ENCODE data around the gene AXIN2.
"Not testable (repeated sequence)": the region's sequence is repeated elsewhere in the genome, so short reads cannot be mapped to it uniquely, and the experiment has no call there.

The AXIN2 gene

DNA sequence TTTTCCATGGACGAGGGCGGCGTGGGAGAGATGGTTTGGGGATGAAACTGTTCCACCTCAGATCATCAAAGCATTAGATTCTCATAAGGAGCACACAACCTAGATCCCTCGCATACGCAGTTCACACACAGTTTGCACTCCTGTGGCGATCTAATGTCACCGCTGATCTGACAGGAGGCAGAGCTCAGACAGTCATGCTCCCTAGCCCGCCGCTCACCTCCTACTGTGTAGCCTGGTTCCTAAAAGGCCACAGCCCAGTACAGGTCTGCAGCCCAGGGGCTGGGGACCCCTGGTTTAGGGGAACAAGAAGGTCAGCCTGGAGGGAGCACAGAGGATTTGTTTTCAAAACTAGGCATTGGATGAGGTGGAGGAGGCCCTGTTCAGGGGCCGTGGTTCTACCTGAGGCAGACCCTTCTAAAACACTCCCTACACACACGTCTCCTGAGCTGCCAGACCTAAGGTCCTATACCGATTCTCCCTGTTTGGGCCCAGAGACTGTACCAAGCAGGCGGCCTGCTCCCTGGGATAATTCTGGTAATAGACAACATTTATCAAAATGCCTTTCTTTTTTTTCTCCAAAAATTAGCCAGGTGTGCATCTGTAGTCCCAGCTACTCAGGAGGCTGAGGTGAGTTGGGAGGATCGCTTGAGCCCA, 38.6 kb downstream of the AXIN2 start:
- no peak for DNase-seq (ENCODE audit: low read depth)

DNA sequence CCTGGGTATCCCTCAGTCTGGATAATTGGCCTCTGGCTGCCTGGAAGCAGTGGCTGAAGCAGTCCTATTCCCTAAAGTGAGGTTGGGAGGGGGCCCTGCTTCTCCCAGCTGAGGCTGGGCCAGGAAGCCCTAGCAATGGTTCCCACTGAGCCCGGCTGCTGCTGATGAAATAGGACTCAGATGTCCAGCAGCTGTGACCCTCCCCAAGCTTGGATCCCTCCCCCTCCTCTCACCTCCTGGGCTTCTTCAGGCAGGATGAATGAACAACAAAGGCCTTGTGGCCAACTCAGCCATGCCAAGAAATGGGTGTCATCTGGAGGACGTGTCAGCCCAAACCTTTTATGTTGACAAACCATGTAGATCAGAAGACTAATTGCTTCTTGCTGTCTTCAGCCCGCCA, 42.0 kb downstream of the AXIN2 start:
- DNase-seq (ENCODE audit: low read depth): no peak

DNA sequence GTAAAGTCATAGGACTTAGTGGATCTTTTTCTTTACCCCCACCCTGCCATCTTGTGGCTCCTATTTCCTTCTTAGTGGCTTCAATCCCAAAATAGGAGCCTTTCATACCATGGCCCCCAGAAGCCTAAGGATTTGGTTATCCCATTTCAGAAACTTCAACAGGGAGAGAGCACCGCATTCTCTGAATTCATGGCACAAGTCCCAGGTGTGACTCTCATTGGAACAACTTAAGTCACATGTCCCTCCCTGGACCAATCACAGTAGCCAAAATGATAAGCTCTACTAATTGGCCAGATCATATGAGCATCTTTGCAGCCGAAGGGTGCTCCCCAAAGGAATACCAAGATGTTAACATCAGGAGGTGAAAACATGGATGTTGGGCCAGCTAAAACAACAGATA, 43.2 kb downstream of the AXIN2 start:
- no peak for DNase-seq (ENCODE audit: low read depth)

DNA sequence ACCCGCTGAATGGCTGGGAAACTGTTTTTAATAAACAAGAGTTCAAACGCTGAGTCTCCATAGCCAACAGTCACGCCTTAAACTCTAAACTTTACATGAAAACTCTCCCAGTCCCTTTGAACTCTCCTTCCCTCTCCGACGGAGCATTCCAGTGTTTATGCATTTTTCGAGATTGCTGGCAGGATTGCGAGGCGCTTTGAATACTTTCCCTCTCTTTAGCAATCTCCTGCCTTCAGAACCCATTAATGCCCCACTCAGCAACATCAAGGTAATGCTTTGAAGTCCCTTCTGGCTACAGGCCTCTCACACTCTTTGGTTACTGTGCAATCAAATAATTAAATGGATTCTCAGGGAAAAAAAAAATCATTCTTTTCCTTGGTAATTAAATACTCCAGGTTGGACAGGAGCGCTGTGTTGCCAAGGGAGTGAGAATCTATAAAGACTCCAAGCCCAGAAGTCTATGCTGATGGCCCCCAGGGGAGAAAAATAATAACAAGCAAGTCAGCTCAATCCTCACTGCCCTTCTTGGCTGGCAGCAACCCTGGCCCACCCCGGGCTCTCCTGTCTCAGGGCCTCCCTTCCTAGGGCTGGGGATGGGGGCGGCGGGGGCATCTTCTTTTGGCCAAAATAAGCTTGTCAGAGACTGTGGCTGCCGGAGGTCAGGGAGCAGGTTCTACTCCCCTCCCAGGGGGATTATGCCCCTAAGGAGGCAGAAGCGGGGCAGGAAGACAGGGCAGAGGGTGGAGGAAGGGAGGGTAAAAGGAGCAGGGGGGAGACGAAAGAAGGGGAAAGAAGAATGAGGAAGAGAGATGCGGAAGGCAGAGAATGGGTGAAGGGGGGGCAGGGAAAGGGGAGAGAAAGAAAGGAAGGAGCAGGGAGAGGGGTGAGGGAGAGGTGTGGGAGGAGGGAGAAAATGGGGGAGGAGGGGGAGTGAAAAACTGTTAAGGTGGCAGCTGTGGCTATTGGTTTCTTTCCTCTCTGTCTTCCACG, 45.2 kb downstream of the AXIN2 start:
- DNase-seq (ENCODE audit: low read depth): no peak

DNA sequence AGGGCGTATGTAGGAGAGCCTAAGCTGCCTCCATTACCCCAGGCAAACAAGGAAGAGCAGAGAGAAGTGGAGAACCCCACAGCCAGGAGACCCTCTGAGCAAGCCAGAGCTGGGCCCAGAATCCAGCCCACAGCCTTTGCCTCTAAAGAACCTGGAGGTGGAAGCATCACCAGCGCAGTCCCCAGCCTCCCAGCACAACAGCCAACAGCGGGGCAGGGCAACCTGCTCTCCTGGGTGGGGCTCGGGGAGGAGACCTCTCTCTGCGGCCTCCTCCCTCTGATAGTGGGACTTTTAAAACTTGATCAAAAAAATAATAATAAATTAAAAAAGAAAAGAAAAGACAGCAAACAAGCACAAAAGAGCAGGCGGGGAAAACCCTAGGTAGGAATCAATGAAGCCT, 45.9 kb downstream of the AXIN2 start:
- DNase-seq (ENCODE audit: low read depth): no peak

DNA sequence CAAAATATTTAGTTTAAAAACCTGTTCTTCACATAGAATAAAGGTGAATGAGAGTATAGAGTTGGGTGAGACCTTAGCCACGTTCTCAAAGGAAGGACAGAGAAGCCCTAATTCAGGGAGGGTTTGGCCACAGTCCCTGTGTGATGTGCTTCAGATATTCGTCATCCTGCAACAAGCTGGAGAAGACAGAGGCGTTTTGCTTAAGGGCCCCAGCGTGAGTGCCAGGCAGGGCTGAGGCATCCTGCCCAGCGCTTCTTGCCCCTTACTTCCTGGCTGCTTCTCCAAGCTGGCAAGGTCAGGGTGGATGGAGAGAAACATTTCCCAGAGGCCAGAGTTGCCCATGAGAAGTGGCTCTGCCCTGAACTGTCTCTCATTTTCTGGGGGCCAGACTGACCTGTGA, 46.9 kb downstream of the AXIN2 start:
- no peak for DNase-seq (ENCODE audit: low read depth)

DNA sequence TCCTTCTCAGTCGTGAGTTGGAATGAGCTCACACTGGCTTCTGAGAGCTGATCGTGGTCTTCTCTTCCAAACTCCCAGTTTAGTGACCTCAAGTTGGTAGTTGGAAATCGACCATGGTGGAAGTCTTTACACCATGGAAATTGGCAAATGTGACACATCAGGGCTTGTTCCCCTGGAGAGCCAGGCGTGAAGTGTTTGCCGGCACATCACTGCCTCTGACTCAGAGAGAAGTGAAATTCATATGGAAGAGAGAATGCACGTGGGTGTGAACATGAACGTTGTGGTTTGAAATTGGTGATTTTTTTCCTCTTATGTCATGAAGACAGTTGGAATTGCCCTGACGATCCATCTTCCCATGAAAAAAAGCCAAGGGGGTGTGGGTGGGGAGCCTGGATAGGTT, 47.4 kb downstream of the AXIN2 start:
- DNase-seq (ENCODE audit: low read depth): no peak

DNA sequence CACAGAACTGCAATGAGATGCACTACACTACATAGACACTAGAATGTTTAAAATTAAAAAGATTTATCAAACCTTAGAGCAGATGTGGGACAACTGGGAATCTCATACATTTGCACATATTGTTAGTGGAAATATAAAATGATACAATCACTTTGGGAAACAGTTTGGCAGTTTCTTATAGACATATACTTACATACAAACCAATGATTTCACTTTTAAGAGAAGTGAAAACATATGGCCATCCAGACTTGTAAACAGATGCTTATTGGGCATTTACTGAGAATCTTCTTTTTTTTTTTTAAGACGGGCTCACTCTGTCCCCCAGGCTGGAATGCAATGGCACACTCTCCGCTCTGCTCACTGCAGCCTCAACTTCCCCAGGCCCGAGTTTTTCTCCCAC, 50.1 kb downstream of the AXIN2 start:
- no peak for DNase-seq (ENCODE audit: low read depth)

DNA sequence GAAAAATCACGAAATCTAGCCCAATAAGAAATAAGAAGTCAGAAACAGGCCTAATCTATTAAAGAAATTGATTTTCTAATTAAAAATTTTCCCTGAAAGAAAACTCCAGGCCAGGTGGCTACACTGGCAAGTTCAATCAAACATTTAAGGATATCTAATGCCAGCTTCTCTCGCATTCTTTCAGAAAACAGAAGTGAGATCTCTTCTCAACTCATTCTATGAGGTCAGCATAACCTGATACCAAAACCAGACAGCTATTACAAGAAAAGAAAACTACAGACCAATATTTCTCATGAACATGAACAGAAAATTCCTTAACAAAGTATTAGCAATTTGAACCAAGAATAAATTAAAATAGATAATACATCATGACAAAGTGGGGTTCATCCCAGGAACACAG, 52.4 kb downstream of the AXIN2 start:
- DNase-seq (ENCODE audit: low read depth): no peak

DNA sequence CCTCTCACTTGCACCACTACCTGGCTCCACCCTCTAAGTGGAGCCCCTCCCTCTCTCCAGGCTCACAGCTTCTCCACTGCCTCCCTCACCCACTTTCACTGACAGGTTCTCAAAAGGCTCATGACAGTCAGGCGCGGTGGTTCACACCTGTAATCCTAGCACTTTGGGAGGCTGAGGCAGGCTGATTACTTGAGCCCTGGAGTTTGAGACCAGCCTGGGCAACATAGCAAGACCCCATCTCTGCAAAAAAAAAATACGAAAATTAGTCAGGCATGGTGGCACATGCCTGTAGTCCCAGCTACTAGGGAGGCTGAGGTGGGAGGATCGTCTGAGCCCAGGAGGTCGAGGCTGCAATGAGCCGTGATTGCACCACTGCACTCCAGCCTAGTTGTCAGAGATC, 56.8 kb downstream of the AXIN2 start:
- DNase-seq (ENCODE audit: low read depth): not testable (repeated sequence)

DNA sequence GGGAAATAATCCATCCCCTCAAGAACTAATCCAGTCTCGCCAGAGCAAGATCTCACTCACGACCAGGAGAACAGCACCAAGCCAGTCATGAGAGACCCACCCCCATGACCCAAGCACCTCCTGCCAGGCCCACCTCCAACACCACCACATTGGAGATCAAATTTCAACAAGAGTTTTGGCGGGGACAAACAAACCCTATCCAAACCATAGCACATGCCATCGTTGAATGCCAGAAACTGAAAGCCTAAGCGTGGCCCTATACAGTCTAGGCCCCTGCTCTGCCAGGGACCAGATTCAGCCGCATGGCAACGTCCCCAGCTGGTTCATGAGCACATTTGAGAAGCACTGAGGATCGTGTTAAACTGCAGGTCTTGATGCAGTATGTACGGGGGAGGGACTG, 57.3 kb downstream of the AXIN2 start:
- no peak for DNase-seq (ENCODE audit: low read depth)

DNA sequence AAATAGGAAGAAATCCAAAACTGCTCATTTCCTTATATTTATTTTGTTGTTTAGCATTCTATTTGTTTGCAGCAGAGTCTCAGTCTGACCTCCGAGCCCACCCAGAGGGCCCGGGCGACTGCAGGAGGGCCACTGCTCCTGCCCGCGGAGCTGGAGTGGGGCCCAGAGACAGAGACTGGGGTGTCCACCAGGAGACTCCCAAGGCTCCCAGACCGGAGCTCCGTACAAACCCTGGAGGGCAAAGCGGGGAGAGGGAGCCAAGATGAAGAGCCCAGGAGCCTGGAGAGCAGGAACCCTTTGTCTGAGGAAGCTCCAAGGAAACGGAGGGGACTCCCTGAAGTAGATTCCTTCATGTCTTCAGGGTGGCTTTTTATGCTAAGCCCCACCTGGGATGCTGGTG, 57.9 kb downstream of the AXIN2 start:
- no peak for DNase-seq (ENCODE audit: low read depth)

DNA sequence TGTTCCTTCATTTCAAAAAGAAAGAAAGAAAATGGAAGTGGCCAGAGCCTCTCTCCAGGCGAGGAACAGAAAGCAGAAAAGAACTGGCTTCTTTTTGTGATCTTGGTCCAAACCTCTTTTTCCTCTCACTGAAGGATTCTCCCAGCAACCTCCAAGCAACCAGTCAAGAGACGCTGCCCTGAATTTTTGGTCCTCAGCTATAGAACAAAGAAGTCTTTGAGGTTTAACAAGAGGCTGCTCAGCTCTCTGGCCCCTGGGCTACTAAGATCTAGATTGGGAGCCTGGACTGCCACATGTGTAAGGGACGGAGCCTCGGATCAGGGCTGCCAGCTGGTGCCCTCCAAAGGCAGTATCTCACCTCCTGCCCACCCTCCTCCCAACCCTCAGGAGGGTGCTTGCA, 62.6 kb downstream of the AXIN2 start:
- DNase-seq (ENCODE audit: low read depth): no peak

DNA sequence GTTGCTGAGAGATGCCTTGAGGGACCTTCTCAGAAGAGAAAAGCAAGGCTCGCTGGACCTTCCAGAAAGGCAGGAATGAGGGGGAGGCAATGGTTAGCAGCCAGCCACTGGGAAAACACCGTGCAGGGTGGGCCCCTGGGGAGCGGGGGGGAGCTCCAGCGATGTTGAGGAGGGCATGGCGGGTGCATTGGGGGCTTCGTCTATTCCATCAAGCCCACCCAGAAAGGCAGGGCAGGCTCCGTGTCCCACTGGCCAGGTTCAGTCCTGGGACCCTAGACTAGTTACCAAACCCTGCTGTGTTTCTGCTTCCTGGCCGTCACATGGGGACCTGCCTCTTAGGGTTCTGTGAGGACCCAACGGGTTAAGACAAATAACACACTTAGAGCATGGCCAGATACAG, 64.6 kb downstream of the AXIN2 start:
- no peak for DNase-seq (ENCODE audit: low read depth)

DNA sequence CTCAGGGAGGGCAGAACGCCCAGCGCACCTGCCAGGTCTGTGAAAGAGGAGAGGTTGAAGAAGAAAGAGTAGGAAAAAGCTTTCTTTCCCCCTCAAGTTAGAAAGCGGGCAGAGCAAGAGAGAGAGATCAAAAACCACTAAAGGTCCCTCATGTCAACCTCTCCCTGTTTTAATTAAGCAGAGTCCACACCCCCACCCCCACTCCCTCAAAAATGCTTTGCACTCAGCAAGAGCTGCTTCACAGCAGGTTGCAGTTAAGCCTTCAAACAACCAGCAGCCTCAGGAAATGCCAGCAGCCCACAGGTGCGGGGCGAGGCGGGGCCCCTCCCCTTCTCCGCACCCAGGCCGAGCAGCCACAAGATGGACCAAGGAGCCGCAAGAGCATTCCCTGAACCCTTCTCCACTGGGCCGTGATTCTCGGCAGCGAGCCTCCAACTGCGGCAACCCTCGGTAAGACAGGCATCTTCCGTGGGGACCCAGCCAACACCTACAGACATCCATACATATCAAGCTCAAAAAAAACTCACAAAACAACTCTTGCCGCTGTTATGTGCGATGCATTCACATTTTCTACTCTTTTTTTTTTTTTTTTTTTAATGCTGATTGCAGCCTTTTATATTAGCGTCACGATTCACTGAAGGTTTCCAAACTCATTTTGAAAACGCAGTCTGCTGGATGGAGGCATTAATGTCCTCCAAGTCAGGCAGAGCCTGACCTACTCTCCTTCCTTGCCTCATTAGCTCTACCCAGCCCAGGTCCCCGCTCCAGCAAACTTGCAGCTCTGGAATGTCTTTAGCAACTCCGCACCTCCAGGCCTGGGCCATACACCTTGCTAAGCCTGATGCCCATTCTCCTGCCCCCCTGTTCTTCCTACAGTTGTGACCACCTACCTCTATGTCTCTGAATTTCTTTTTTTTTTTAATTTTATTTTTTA, 66.1 kb downstream of the AXIN2 start:
- DNase-seq (ENCODE audit: low read depth): no peak

DNA sequence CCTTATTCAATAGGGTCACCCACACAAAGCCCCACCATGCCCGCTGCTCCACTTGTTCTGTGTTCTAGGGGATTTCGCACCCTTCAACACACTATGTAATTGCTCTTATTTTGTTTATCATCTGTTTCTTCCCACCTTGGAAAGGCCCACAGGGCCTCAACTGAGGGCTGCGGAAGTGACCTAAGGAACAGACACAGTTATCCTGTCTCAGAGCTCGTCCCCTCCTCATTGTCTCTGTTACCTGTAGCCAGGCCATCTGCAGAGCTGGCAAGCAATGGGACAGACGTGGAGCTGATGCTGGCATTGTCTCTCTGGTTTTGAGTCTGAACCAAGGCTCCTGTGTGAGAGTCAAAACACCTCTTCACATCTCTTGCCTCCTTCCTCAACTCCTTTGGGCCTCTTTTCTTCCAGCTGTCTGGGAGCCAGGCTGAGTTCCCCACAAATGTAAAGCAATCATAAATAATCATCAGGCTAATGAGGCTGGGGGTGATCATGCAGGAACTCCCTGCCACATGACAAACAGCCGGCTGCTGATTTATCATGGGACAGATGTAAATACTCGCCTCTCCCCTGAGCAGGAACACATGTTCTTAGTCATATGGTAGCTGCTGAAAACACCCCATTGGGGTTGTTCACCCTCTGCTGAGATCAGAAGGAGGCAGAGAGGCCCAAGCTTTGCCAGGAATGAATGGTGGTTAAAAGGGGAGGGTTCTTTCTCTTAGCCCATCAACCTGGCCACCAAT, 71.9 kb downstream of the AXIN2 start:
- DNase-seq (ENCODE audit: low read depth): no peak

DNA sequence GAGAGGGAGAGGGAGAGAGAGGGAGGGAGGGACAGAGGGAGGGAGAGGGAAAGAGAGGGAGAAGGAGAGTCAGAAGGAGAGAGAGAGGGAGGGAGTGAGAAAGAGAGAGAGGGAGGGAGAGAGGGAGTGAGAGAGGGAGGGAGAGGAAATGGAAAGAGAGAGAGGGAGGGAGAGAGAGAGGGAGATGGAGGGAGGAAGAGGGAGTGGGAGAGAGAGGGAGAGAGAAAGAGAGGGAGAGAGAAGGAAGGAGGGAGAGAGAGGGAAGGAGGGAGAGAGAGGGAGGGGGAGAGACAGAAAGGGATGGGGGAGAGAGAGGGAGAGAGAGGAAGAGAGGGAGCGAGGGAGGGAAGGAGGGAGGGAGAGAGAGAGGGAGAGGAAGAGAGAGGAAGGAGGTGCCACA, 72.8 kb downstream of the AXIN2 start:
- DNase-seq (ENCODE audit: low read depth): no peak

DNA sequence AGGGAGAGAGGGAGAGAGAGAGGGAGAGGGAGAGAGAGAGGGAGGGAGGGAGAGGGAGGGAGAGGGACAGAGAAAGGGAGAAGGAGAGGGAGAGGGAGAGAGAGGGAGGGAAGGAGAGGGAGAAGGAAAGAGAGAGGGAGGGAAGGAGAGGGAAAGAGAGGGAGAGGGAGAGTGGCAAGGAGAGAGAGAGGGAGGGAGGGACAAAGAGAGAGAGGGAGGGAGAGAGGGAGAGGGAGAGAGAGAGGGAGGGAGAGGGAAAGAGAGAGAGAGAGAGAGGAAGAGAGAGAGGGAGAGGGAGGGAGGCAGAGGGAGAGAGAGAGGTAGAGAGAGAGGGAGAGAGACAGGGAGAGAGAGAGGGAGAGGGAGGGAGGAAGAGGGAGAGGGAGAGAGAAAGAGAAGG, 73.5 kb downstream of the AXIN2 start:
- DNase-seq (ENCODE audit: low read depth): no peak

DNA sequence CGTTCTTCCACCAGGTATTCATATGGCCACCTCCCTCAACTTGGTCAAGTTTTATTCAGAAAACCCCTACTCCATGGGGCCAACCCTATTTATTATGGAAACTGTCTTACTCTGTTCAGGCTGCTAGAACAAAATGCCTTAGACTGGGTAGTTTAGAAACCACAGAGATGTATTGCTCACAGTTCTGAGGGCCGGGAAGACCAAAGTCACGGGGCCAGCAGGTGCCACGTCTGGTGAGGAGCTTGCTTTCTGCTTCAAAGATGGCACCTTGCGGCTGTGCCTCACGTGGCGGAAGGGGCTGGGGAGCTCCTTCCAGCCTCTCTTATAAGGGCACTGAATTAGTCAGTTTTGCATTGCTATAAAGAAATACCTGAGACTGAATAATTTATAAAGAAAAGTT, 74.3 kb downstream of the AXIN2 start:
- no peak for DNase-seq (ENCODE audit: low read depth)

DNA sequence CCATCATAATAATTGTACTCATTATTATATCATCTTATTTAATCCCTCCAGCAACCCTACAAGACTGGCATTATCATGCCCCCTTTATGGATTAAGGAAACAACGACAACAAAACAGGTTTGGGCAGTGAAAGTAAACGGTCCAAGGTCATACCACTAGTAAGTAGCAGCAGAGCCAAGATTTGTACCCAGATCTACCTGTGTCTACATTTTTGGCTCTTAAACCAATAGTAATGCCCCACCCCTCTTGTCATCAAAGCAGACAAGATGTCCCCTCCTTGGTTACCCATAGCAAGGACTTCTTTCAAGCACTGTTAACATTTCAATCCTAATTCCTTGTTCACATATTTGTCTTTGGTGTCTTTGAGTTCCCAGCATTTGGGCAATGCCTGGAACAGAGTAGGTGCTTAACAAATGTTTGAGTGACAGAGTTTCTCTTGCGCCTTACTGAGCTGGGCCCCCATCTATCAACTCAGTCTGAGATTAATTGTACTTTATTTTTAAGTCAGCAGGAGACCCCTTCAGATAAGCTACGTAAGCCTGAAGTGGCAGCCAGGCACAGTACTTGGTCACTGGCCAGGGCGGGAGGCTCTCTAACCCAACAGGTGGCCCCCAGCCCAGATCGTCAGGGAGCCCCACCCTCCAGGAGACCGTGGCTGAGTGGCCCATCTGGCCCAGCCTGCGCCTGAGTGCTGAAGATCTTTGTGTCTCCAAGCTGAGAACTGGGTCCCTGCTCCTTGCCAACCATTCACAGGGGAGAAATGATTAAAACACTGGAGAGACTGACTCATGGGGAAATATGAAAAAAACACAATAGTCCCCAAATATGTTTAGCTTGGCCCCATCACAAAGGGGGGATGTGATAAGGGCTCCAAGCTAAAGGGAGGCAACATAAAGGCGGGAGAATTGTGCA, 75.8 kb downstream of the AXIN2 start:
- DNase-seq (ENCODE audit: low read depth): no peak

DNA sequence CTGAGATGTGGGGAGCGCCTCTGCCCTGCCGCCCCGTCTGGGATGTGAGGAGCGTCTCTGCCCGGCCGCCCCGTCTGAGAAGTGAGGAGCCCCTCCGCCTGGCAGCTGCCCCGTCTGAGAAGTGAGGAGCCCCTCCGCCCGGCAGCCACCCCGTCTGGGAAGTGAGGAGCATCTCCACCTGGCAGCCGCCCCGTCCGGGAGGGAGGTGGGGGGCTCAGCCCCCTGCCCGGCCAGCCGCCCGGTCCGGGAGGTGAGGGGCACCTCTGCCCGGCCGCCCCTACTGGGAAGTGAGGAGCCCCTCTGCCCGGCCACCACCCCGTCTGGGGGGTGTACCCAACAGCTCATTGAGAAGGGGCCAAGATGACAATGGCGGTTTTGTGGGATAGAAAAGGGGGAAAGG, 77.0 kb downstream of the AXIN2 start:
- not testable (repeated sequence) for DNase-seq (ENCODE audit: low read depth)
